Measurements from ENCODE around the gene ACTN1.

DNA sequence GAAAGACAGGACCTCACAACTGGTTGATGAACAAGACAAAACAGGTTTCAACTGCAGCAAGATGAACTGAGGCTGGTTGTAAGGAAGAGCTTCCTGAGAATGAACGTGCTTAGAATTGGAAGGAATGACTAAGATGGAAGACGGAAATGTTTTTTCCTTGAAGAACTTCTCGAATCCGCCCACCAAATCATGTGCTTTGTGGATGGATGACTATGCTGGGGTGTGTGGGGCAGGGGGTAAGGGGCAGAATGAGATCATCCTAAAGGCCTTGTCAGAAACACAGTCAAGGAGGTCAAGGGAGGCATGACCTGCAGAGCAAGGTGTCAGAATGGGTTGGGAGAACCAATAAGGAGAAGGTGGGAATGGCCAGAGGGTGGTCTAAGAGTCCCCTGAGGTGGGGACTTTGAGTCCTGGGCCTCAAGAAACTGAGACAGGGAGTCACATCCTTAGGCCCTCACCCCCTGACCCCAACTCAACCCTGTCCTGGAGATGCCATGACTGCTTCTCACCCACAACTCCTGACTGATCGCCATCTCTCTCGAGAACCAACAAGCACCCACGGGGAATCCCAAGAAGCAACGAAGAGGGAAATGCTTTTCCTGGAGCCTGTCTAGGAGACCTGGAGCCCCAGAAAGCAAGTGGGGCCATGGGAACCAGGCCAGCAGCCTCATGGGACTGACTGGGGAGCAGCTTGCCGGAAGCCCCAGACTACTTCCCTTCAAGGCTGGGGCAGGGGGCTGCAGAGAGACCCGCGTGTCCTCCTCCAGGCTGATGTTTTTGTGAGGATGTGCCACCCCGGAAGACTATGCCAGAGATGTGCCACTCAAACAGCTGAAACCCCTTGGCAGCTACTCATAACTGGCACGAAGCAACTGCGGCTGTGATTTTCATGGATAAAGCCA is 84.0 kb downstream of the ACTN1 start:
- TF ChIP-seq, protein P1, sequence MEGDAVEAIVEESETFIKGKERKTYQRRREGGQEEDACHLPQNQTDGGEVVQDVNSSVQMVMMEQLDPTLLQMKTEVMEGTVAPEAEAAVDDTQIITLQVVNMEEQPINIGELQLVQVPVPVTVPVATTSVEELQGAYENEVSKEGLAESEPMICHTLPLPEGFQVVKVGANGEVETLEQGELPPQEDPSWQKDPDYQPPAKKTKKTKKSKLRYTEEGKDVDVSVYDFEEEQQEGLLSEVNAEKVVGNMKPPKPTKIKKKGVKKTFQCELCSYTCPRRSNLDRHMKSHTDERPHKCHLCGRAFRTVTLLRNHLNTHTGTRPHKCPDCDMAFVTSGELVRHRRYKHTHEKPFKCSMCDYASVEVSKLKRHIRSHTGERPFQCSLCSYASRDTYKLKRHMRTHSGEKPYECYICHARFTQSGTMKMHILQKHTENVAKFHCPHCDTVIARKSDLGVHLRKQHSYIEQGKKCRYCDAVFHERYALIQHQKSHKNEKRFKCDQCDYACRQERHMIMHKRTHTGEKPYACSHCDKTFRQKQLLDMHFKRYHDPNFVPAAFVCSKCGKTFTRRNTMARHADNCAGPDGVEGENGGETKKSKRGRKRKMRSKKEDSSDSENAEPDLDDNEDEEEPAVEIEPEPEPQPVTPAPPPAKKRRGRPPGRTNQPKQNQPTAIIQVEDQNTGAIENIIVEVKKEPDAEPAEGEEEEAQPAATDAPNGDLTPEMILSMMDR (IDR thresholded peaks at IDR 0.05) = no peak
- no peak for TF ChIP-seq POLR2A (IDR thresholded peaks at IDR 0.05)
